ENCODE data around the gene CDC42BPG.

Gene CDC42BPG

DNA sequence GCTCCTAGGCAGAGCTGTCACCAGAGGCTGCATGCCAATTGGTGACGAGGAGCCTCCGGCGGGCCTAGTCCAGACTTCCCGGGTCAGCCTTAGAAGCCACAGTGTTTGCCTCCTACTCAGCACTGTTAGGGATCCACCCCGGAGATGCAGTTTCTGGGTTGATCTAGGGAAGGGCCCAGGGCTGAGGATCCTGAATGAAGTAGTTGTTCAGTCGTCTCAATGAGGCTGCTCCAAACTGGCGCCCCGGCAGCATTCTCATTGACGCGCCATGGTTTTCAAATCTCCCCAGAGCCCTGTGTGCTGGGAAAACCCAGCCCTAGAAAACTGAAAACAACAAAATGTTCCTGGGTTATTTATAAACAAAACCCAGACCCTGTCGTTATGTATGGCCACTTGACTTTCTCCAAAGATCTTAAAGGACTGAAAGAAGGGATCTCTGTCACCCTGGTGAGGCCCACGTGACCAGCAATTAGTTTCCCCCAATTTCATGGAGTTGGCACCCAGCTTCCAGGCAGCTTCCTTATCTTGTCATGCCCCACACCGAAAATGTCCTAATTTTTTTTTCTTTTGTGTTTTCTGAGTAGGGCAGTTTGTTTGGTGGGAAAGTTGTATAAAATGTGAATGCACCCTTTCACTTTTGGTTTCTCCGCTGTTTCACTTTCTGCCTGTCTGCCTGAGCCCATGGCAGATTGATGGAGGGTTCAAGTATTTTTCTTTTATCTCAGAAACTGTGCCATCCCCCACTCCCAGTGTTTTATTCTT is 36.0 kb upstream of the CDC42BPG start:
- in situ Hi-C loops (cut with MboI; ENCODE audit: low sequenced_read_pairs), result no loop called here

GRCh38 chr11:64879244-64879900 is 34.9 kb upstream of the CDC42BPG start:
- in situ Hi-C loops (cut with MboI; ENCODE audit: low sequenced_read_pairs), result no loop called here

- in situ Hi-C loops (cut with MboI; ENCODE audit: low sequenced_read_pairs), result no loop called here
Measured at GRCh38 chr11:64878494-64879243, 34.2 kb upstream of the CDC42BPG start, which contains the start of gene EHD1. Gene EHD1 (minus strand): TSS chr11:64878621. CDS start chr11:64878464, 157 bp downstream.

DNA sequence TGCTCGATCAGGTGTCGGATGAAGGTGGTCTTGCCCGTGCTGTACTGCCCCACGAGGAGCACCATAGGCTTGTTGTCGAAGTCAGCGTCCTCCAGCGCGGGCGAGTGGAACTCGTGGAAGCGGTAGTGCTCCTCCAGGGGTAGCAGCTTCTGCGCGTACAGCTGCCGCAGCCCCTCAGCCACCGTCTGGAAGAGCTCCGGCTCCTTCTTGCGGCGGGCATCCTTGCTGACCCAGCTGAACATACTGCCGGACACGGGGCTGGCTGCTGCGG is 33.7 kb upstream of the CDC42BPG start:
- in situ Hi-C loops (cut with MboI; ENCODE audit: low sequenced_read_pairs), result no loop called here

DNA sequence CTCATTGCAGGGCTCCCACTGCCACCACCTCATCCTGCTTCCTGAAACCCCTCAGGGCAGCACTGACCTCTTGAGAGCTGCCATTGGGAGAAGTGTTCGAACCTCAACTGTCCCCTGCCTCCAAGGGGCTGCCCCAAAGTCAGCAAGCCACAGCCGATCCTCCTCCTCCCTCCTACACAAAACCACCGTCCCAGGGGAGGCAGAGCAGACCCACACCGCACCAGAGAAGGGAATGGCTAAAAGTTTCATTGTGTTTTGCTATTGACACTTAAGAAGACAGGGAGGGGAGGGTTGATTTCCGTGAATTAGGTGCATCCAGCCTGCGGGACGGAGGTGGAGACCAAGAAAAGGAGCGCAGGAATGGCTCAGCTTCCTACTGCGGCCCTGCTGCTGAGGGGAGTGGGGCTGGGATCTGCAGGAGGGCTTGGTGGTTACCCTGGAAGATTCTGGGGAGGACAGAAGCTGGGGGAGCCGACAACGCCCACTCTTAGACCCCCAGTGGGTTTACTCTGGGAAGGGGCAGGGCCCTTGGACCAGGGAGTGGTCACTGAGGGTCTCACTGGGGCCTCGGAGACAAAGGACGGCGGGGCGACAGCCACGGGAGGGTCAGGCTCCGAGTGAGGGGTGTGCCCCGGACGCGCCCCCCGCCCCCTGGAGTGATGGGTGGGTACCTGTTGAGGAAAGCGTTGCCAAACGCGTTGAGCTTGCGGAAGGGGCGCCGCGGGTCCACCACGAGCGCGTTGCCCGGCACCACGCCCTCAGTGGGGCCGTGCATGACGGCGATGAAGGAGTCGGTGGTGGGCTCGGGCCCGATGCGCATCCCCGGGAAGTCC is 33.2 kb upstream of the CDC42BPG start:
- in situ Hi-C loops (cut with MboI; ENCODE audit: low sequenced_read_pairs), result no loop called here

DNA sequence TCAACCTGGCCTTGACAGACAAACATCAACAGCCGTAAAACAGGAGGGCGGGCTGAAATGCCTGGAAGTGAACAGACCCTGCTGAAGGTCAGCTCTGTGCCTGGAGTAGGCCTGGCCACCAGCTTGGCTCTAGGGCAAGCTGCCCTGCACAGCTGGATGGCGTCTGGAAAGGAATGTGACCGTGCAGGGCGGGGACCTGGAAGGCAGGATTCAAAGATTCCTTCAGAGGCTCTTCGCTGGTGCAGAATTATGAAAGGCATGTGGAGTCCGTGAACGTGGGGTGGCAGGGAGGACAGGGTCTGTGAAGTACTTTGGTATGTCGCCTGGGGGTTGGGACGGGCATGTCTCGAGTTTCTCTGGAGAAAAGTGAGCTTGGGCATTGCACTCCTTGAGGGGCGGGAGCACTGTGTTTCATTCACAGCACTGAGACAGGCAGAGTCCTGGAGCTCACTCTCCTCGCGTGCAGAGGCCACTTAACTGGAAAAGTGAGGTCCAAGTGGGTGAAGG is 32.4 kb upstream of the CDC42BPG start:
- in situ Hi-C loops (cut with MboI; ENCODE audit: low sequenced_read_pairs), result no loop called here

DNA sequence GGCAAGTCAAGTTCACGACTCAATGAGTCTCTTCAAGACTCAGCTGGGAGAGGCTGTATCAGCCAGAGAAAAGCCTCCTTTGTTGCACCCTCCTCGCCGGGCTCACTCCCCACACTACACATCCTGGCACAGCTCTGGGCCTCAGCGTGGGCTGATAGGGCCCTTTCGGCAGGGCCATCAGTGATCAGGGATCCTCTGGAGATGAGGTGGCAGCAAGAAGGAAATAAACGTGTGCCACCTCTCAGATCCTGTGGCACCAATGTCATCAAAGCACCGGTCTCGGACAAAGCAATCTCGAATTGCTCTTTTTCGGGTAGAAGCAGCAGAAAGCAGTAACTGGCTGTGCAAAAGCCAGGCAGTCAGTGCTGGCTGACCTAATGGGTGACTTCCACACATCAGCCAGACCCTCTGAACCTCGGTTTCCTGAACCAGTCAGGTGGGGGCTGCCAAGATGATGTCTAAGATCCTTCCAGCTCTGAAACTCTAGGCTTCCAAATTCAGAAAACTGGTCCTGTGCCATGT is 31.8 kb upstream of the CDC42BPG start:
- in situ Hi-C loops (cut with MboI; ENCODE audit: low sequenced_read_pairs), result no loop called here

DNA sequence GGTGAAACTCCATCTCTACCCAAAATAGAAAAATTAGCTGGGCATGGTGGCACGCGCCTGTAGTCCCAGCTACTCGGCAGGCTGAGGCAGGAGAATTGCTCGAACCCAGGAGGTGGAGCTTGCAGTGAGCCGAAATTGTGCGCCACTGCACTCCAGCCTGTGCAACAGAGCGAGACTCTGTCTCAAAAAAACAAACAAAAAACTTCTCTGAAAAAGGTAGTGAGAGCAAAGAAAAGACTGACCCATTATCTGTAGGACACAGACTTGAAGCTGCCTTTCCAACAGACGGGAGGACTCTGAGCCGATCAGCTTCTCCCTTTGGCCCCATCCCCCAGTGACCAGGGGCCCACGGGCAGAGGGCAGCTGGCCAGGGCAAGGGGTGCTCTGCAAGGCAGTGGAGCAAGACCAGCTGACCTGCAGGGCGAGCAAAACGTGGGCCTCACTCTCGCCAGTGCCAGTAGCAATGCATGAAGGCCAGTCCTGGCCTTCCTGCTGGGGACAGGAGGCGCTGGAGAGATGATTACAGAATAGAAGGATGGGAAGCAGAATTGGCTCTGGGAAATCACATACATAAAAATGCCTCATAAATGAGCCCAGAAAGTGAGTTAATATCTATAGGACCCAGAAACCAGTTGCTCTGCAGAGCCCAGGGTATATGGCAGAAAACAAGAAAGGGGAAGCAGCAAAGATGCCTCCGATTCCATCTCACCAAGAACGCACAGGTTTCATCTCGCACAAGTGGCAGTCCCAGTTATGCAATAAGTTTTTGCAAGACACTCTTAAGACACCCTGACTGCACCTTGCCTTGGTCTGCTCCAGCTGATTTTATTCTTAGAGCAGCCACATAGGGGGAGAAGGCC is 31.1 kb upstream of the CDC42BPG start:
- in situ Hi-C loops (cut with MboI; ENCODE audit: low sequenced_read_pairs), result no loop called here

- in situ Hi-C loops (cut with MboI; ENCODE audit: low sequenced_read_pairs), result no loop called here
Measured at GRCh38 chr11:64874308-64875240, 30.1 kb upstream of the CDC42BPG start.

GRCh38 chr11:64872790-64873488 is 28.5 kb upstream of the CDC42BPG start:
- in situ Hi-C loops (cut with MboI; ENCODE audit: low sequenced_read_pairs), result no loop called here

GRCh38 chr11:64871492-64871891 is 27.0 kb upstream of the CDC42BPG start:
- in situ Hi-C loops (cut with MboI; ENCODE audit: low sequenced_read_pairs), result no loop called here

- in situ Hi-C loops (cut with MboI; ENCODE audit: low sequenced_read_pairs), result no loop called here
Measured at GRCh38 chr11:64870893-64871466, 26.5 kb upstream of the CDC42BPG start.

DNA sequence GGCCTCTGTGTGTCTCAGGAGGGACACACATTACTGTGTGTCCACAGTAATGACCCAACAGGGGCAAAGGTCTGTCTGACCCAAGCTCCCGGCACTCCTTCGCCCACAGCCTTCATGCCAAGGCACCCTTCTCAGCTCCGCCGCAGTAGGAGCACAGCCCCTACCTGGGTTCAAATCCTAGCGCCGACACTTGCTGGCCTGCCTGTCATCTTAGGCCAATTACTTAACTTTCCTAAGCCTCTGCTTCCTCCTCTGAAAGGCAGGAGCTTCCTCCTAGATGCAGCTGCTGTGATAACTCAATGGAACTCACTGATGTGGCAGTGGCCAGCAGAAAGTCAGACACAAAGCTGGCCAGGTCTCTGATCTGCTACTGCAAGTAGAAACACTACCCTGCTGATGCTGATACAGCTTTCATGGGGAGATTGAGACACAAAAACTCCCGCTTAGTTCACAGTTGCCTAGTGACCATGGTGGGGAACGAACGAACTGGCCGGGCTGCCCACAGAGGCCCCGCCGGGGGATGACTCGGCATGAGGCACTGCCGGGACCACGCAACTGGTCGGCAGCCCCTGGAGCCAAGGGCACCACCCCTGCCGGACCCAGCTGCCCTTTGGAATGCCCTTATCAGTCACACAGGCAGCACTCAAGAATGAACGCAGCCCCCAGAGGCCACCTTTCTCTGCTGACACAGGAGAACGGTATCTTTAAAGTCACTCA is 25.9 kb upstream of the CDC42BPG start:
- in situ Hi-C loops (cut with MboI; ENCODE audit: low sequenced_read_pairs), result no loop called here

GRCh38 chr11:64869571-64870175 is 25.2 kb upstream of the CDC42BPG start:
- in situ Hi-C loops (cut with MboI; ENCODE audit: low sequenced_read_pairs), result no loop called here

- in situ Hi-C loops (cut with MboI; ENCODE audit: low sequenced_read_pairs), result no loop called here
Measured at GRCh38 chr11:64868904-64869570, 24.6 kb upstream of the CDC42BPG start.
